ENCODE data around the gene SPR.

The SPR gene

GRCh38 chr2:72895154-72895553, 7.9 kb downstream of the SPR start:
- no peak for DNase-seq (ENCODE audit: low read depth)
- no peak for TF ChIP-seq CTCF (IDR thresholded peaks at IDR 0.05; ENCODE audit: insufficient read depth, low read depth, low read length, missing control alignments)

GRCh38 chr2:72895759-72896281, 8.6 kb downstream of the SPR start:
- TF ChIP-seq CTCF (IDR thresholded peaks at IDR 0.05; ENCODE audit: insufficient read depth, low read depth, low read length, missing control alignments) = no peak
- no peak overlapping the region for H3K4me3 ChIP-seq (ENCODE audit: low read depth, low read length)
- DNase-seq (ENCODE audit: low read depth) = no peak

More at GRCh38 chr2:72895154-72895553, 7.9 kb downstream of the SPR start:
- no peak overlapping the region for H3K4me3 ChIP-seq (ENCODE audit: low read depth, low read length)

GRCh38 chr2:72896446-72896845, 9.2 kb downstream of the SPR start:
- no peak overlapping the region for H3K4me3 ChIP-seq (ENCODE audit: low read depth, low read length)
- no peak for TF ChIP-seq CTCF (IDR thresholded peaks at IDR 0.05; ENCODE audit: insufficient read depth, low read depth, low read length, missing control alignments)
- DNase-seq (ENCODE audit: low read depth) = no peak

- no peak overlapping the region for H3K4me3 ChIP-seq (ENCODE audit: low read depth, low read length)
- no peak for DNase-seq (ENCODE audit: low read depth)
- TF ChIP-seq CTCF (IDR thresholded peaks at IDR 0.05; ENCODE audit: insufficient read depth, low read depth, low read length, missing control alignments) = no peak
These were observed 10.8 kb downstream of the SPR start for GRCh38 chr2:72897785-72898584.

GRCh38 chr2:72898585-72898906, 11.3 kb downstream of the SPR start:
- no peak for DNase-seq (ENCODE audit: low read depth)
- H3K4me3 ChIP-seq (ENCODE audit: low read depth, low read length) = no peak overlapping the region
- no peak for TF ChIP-seq CTCF (IDR thresholded peaks at IDR 0.05; ENCODE audit: insufficient read depth, low read depth, low read length, missing control alignments)

GRCh38 chr2:72900191-72900825, 13.1 kb downstream of the SPR start:
- no peak for DNase-seq (ENCODE audit: low read depth)
- H3K4me3 ChIP-seq (ENCODE audit: low read depth, low read length) = no peak overlapping the region
- no peak for TF ChIP-seq CTCF (IDR thresholded peaks at IDR 0.05; ENCODE audit: insufficient read depth, low read depth, low read length, missing control alignments)
